Thoracic aorta (tissue), 2 donors: Measurements from ENCODE around the gene KLHL4. TPM values are rescaled to one million over a fixed set of nuclear protein-coding genes. Genes with fewer than 3 reads are reported as not detected.
"Not testable (repeated sequence)": the region's sequence is repeated elsewhere in the genome, so short reads cannot be mapped to it uniquely, and the experiment has no call there.

Experiments
- ATAC-seq: fragments of 150-250 bp; one replicate; pipeline ENCODE4 v1.8.0; 2017; ENCODE audit warnings: low read depth; ENCODE audit not compliant: insufficient number of reproducible peaks, low FRiP score
- DNase-seq: peaks from one replicate; pipeline ENCODE4 v3.0.0-alpha.2; 2020; ENCODE audit warnings: low spot score
- H3K27ac ChIP-seq, 2 donors: fragments of 200-600 bp; sonication (generic); 1 replicate in 1 of 2; 2 replicates in 1 of 2; pipeline ENCODE4 v1.5.1; 2016; ENCODE audit warnings: mild to moderate bottlenecking in 2 of 2, moderate library complexity in 2 of 2
- H3K27me3 ChIP-seq: fragments of 200-600 bp; sonication (generic); replicated peaks from 2 replicates; pipeline ENCODE4 v1.6.0; 2016; ENCODE audit warnings: mild to moderate bottlenecking; ENCODE audit not compliant: insufficient read depth
- H3K36me3 ChIP-seq: fragments of 200-600 bp; sonication (generic); one replicate; pipeline ENCODE4 v1.5.1; 2016
- H3K4me1 ChIP-seq, 2 donors: fragments of 200-600 bp; sonication (generic); 1 replicate in 1 of 2; 2 replicates in 1 of 2; pipeline versions ENCODE4 v1.5.1 to v1.6.0; 2016; ENCODE audit warnings: low read depth in 2 of 2, mild to moderate bottlenecking in 1 of 2; ENCODE audit not compliant: control insufficient read depth in 1 of 2
- H3K4me3 ChIP-seq: fragments of 200-600 bp; sonication (generic); 2 replicates; pipeline ENCODE4 v1.5.1; 2016; ENCODE audit warnings: mild to moderate bottlenecking
- H3K9me3 ChIP-seq: fragments of 200-600 bp; sonication (generic); 2 replicates; pipeline ENCODE4 v1.5.1; 2016
- total RNA-seq, 2 donors: library from RNA; depleted of rRNA; stranded (reverse); fragments of >200 nt; gene quantifications; one replicate each; pipeline versions ENCODE4 v1.1.0 to v1.2.3, GENCODE V29; 2016
- TF ChIP-seq, protein P1 (sequence below): fragments of 200-600 bp; sonication (generic); IDR thresholded peaks from one replicate; pipeline ENCODE4 v1.5.1; 2019; ENCODE audit warnings: antibody characterized with exemption

KLHL4 gene
- total RNA-seq, 2 donors from 2014 or later: 0.56 to 0.95 TPM

DNA sequence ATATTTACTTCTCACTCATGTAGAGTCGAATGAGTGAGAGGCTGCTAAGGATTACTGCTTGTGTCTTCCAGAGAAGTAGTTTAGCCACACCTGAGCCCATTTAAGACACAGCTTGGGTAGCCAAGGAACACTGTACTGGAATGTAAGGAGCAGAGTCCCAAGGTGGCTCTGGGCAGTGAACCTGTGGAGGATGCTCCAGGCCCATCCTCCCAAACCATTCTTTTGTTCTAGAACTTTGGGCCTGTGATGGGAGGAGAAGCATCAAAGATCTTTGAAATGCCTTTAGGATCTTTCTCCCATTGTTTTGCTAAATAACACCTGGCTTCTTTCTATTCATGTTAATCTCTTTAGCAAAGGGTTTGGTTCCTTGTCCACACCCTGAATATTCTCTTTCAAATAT is 162.2 kb downstream of the KLHL4 start:
- no peak for ATAC-seq
- TF ChIP-seq, protein P1, sequence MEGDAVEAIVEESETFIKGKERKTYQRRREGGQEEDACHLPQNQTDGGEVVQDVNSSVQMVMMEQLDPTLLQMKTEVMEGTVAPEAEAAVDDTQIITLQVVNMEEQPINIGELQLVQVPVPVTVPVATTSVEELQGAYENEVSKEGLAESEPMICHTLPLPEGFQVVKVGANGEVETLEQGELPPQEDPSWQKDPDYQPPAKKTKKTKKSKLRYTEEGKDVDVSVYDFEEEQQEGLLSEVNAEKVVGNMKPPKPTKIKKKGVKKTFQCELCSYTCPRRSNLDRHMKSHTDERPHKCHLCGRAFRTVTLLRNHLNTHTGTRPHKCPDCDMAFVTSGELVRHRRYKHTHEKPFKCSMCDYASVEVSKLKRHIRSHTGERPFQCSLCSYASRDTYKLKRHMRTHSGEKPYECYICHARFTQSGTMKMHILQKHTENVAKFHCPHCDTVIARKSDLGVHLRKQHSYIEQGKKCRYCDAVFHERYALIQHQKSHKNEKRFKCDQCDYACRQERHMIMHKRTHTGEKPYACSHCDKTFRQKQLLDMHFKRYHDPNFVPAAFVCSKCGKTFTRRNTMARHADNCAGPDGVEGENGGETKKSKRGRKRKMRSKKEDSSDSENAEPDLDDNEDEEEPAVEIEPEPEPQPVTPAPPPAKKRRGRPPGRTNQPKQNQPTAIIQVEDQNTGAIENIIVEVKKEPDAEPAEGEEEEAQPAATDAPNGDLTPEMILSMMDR: no peak
- H3K9me3 ChIP-seq: no peaks in the 10 kb centered on the region

DNA sequence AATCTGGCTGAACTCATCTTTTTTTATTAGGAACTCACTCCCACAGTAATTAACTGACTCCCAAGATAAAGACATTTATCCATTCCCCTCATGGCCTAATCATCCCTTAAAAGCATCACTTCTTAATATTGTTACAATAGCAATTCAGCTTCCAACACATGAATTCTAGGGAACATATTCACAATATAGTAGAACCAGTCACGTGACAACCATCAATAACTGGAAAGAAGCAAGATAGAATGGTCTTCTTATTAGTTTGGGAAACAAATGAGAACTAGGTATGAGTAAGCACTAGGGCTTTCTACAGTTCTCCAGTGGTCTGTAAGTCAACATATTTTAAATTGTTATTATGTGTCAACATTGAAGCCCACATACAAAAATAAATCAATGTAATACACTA is 170.1 kb downstream of the KLHL4 start:
- TF ChIP-seq, protein P1: no peak
- no peaks in the 10 kb centered on the region for H3K4me1 ChIP-seq
- no peak overlapping the region for H3K4me3 ChIP-seq
- H3K27ac ChIP-seq: no peak overlapping the region
- H3K9me3 ChIP-seq: no peaks in the 10 kb centered on the region
- ATAC-seq (no peak), DNase-seq (no peak)
- no peaks in the 10 kb centered on the region for H3K27me3 ChIP-seq
- no peaks in the 10 kb centered on the region for H3K36me3 ChIP-seq

More for the DNA sequence above, 162.2 kb downstream of the KLHL4 start:
- Histone ChIP-seq H3K27me3 (no peaks in the 10 kb centered on the region), H3K4me3 (no peak overlapping the region), H3K27ac (no peak overlapping the region), H3K36me3 (no peaks in the 10 kb centered on the region), H3K4me1 (no peaks in the 10 kb centered on the region)
- DNase-seq: no peak

DNA sequence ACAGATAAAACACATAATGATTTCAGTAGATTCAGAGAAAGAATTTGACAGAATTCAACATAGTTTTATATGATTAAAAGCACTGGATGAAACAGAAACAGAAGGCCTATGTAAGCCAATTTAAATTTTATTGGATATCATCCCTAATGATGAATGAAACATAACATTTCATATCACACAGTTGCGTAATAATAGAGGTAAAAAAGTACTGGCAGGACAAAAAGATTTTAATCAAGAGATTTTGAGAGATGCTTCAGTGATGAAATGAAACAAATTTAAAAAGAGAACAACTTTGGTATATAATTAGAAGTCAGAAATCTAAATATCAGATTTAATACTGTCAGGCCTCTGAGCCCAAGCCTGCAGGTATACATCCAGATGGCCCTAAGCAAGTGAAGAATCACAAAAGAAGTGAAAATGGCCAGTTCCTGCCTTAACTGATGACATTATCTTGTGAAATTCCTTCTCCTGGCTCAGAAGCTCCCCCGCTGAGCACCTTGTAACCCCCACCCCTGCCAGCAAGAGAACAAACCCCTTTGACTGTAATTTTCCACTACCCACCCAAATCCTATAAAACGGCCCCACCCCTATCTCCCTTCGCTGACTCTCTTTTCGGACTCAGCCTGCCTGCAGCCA is 170.6 kb downstream of the KLHL4 start:
- ATAC-seq, H3K36me3 ChIP-seq, H3K4me1 ChIP-seq, H3K27ac ChIP-seq, H3K9me3 ChIP-seq, DNase-seq, H3K4me3 ChIP-seq, H3K27me3 ChIP-seq: not testable (repeated sequence)

DNA sequence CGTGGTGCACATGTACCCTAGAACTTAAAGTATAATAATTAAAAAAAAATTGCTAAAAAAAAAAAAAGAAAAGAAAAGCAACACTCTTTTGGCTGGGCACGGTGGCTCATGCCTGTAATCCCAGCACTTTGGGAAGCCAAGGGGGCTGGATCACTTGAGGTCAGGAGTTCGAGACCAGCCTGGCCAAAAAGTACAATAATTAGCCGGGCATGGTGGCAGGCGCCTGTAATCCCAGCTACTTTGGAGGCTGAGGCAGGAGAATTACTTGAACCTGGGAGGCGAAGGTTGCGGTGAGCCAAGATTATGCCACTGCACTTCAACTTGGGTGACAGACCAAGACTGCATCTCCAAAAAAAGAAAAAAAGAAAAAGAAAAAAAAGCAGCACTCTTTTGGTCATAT is 171.6 kb downstream of the KLHL4 start:
- H3K27ac ChIP-seq, ATAC-seq: not testable (repeated sequence)

DNA sequence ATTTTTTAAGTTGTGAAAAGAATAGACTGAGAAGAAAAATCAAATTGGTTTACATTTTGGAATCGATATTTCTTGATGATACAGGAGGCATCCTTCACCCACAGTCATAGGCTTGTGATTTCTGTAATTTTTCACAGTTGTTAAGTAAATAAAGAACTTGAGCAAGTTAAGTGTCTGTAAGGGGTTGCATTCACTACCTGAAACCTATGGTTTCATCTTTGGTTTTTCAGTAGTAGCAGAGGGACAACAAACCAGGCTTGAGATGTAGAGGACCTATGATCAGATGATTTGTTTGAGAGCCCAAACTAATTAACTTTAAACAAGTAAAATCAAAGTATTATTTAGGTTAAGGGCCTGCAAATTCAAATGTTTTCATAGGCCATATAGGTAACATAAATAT is 175.6 kb downstream of the KLHL4 start:
- H3K4me1 ChIP-seq: no peaks in the 10 kb centered on the region
- DNase-seq: no peak
- no peaks in the 10 kb centered on the region for H3K36me3 ChIP-seq
- H3K27me3 ChIP-seq: no peaks in the 10 kb centered on the region
- no peak overlapping the region for H3K27ac ChIP-seq
- no peaks in the 10 kb centered on the region for H3K9me3 ChIP-seq
- H3K4me3 ChIP-seq: no peak overlapping the region
- no peak for ATAC-seq
- TF ChIP-seq, protein P1: no peak

More for the DNA sequence above, 171.6 kb downstream of the KLHL4 start:
- not testable (repeated sequence) for H3K4me3 ChIP-seq, H3K27me3 ChIP-seq, DNase-seq, H3K9me3 ChIP-seq, H3K4me1 ChIP-seq, H3K36me3 ChIP-seq

DNA sequence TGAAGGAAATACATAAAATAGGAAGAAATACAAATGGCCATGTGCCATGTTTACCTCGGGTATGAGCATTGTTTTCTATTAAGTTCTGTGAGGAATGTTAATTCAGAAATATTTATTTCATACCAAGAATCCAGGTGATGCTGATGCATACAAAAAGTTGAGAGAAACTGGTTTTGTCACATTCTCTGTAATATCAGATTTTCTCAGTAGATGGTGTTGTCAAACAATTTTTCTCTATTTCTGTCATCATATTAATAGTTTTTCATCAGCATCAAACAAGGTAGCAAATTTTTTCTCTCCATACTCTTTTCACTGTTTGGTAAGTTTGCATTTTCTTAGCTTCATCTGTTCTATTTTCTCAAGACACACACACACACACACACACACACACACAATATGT is 179.8 kb downstream of the KLHL4 start:
- no peak for ATAC-seq
- H3K36me3 ChIP-seq: no peaks in the 10 kb centered on the region
- H3K4me3 ChIP-seq: no peak overlapping the region
- no peaks in the 10 kb centered on the region for H3K27me3 ChIP-seq
- no peak for DNase-seq
- H3K9me3 ChIP-seq: no peaks in the 10 kb centered on the region
- H3K4me1 ChIP-seq: no peaks in the 10 kb centered on the region
- no peak overlapping the region for H3K27ac ChIP-seq
- TF ChIP-seq, protein P1: no peak
